Measurements from ENCODE around the gene IFI27. TPM values are rescaled to one million over a fixed set of nuclear protein-coding genes. Genes with fewer than 3 reads are reported as not detected.

The IFI27 gene
- total and polyA plus RNA-seq, 2 of the 4 experiments (the other 2 are of a cell fraction): under 0.01 to 0.60 TPM

GRCh38 chr14:94123868-94124267 is 13.3 kb downstream of the IFI27 start:
- no peak for ATAC-seq (ENCODE audit: low read depth)
- Histone ChIP-seq H3K4me3 (ENCODE audit: insufficient read depth, low read depth, low read length) (no peak overlapping the region), H3K14ac (replicated peaks; ENCODE audit: low read depth, low read length) (no peak overlapping the region), H2BK20ac (ENCODE audit: low read depth, low read length) (no peak overlapping the region), H2BK5ac (ENCODE audit: low read depth, low read length, poor library complexity, severe bottlenecking) (no peak overlapping the region), H3K56ac (ENCODE audit: extremely low read depth, insufficient read depth, low read length) (no peak overlapping the region), H2BK120ac (ENCODE audit: low read depth, low read length) (no peak overlapping the region), H3K23ac (ENCODE audit: low read depth, low read length) (no peak overlapping the region), H3K36me3 (ENCODE audit: control insufficient read depth, insufficient read depth, low read length) (peaks cover 12% of the 10 kb centered on the region), H3K27ac (ENCODE audit: insufficient read depth, low read length) (no peak overlapping the region), H4K20me1 (ENCODE audit: insufficient read depth, low read length) (0 out of 2 replicates have a peak, but pooled peaks cover 2% of the 10 kb centered on the region), H3K4me2 (ENCODE audit: low read depth, low read length) (no peak overlapping the region), H3K18ac (ENCODE audit: low read depth, low read length) (no peak overlapping the region), H3K9me1 (ENCODE audit: insufficient read depth, low read length) (peaks cover 10% of the 10 kb centered on the region; the same call in 1 of the 2 replicates), H2AK5ac (ENCODE audit: low read depth, low read length) (no peak overlapping the region), H3K79me1 (ENCODE audit: low read depth in 1 of 2, low read length in 2 of 2) (peaks cover 0 to 9% of the 10 kb centered on the region in 2 experiments; a peak in 1 of 4 replicates), H2BK15ac (ENCODE audit: low read depth, low read length) (no peak overlapping the region), H4K5ac (ENCODE audit: low read depth, low read length) (no peak overlapping the region), H3K4me1 (ENCODE audit: control insufficient read depth, insufficient read depth, low read length) (peaks cover 18% of the 10 kb centered on the region), H4K91ac (ENCODE audit: insufficient read depth, low read depth, low read length) (no peak overlapping the region), H2AFZ (replicated peaks; ENCODE audit: low read length, poor library complexity) (no peak overlapping the region), H3K9me3 (ENCODE audit: control insufficient read depth, insufficient read depth, low read length) (peaks cover 3% of the 10 kb centered on the region), H3K27me3 (ENCODE audit: control insufficient read depth, insufficient read depth, low read length) (no peaks in the 10 kb centered on the region), H2AK9ac (replicated peaks; ENCODE audit: low read depth, low read length, poor library complexity) (no peak overlapping the region), H3K4ac (ENCODE audit: low read depth, low read length) (no peak overlapping the region), H4K8ac (ENCODE audit: low read depth in 2 of 2, low read length in 2 of 2) (no peak overlapping the region), H3K9ac (ENCODE audit: low read depth, low read length) (no peak overlapping the region)
- CTCF ChIA-PET: interaction anchor here (1.7 kb wide), 1 partner anchor 13 kb away, joined by 5 read pairs; no protein-coding TSS in a partner anchor
- TF ChIP-seq MAFK (IDR thresholded peaks at IDR 0.05; ENCODE audit: low read depth, low read length): no peak
- in situ Hi-C loops (cut with MboI; ENCODE audit: low sequenced_read_pairs) (no loop called here), intact Hi-C loops (cut with micrococcal nuclease) (no loop called here), dilution Hi-C loops (cut with HindIII; ENCODE audit: low sequenced_read_pairs, unreplicated experiment) (no loop called here)
- BruUV-seq (replicated peaks): no TSS peak
- DNase-seq: no peak
- WGBS, 2 experiments (ENCODE audit: extremely low coverage in 2 of 2, insufficient read length in 1 of 2): no CpG with 5 or more reads among the region's 1 CpG
- POLR2A ChIA-PET (ENCODE audit: unreplicated experiment): no interaction called here

Measured in IMR-90 (cell line).